ENCODE measurements around the gene TBL1X.

TBL1X gene

DNA sequence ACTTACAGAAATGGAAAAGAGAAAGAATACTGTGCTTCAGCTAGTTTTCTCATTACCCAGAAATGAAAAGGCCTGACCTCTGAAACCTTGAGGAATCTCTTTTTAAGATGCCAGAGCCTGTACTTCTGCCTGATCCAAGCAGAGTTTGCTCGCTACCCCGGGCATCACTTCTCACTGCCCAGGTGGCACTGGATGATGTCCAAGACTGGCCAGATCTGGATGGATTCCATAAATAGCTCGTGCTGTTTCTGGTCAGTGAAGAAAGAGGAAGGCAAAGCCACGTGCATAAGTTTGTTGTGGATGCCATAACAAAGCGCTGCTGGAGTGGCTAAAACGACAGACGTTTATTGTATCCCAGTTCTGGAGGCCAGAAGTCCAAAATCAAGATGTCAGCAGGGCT is 133.5 kb downstream of the TBL1X start:
- Histone ChIP-seq H3K36me3 (no peaks in the 10 kb centered on the region), H3K9me3 (no peaks in the 10 kb centered on the region), H3K27me3 (no peaks in the 10 kb centered on the region), H3K4me3 (ENCODE audit: low read depth, low read length) (no peak overlapping the region), H3K4me1 (no peaks in the 10 kb centered on the region)
- TF ChIP-seq, protein P1, sequence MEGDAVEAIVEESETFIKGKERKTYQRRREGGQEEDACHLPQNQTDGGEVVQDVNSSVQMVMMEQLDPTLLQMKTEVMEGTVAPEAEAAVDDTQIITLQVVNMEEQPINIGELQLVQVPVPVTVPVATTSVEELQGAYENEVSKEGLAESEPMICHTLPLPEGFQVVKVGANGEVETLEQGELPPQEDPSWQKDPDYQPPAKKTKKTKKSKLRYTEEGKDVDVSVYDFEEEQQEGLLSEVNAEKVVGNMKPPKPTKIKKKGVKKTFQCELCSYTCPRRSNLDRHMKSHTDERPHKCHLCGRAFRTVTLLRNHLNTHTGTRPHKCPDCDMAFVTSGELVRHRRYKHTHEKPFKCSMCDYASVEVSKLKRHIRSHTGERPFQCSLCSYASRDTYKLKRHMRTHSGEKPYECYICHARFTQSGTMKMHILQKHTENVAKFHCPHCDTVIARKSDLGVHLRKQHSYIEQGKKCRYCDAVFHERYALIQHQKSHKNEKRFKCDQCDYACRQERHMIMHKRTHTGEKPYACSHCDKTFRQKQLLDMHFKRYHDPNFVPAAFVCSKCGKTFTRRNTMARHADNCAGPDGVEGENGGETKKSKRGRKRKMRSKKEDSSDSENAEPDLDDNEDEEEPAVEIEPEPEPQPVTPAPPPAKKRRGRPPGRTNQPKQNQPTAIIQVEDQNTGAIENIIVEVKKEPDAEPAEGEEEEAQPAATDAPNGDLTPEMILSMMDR (IDR thresholded peaks at IDR 0.05; ENCODE audit: low read depth, low read length) = no peak
- no peak for DNase-seq

DNA sequence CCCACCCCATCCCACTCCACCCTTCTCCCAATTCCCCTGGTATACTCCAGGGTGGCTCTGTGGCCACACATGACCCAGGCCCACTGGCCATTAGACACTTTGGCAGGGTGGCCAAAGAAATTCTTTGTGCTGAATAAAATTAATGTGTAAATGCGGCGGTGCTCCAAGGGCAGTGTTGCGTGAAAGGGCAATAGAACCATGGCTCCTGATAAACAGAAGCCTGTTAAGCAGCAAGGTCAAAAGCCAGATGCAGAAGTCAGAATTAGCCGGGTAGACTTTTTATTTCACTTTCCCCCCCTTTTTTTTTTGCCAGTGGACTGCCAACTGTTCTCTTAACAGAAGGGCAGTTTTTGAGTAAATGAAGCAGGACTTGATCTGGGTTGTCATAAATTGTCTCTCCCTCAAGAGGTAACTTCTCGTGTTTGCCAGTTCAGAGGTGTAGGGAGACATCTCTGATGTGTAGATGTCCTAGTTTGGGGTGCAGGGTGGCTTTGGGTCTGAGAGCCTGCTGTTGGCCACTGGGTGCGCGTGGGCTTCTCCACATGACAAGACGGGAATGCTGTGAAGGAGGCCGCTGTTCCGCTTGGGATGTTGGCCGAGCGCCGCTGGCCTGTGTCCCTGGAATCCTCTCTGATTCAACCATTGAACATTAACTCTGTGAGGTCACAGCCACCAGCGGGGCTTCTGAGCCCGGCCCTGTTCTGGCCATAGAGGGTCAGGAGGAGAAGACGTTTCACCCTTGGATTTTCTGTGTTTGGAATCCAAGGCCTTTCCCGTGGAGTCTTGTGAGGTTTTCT is 139.5 kb downstream of the TBL1X start:
- no peaks in the 10 kb centered on the region for H3K9me3 ChIP-seq
- no peak overlapping the region for H3K4me3 ChIP-seq (ENCODE audit: low read depth, low read length)
- H3K27me3 ChIP-seq = no peaks in the 10 kb centered on the region
- no peaks in the 10 kb centered on the region for H3K4me1 ChIP-seq
- H3K36me3 ChIP-seq = no peaks in the 10 kb centered on the region
- no peak for DNase-seq
- TF ChIP-seq, protein P1 (IDR thresholded peaks at IDR 0.05; ENCODE audit: low read depth, low read length) = no peak

DNA sequence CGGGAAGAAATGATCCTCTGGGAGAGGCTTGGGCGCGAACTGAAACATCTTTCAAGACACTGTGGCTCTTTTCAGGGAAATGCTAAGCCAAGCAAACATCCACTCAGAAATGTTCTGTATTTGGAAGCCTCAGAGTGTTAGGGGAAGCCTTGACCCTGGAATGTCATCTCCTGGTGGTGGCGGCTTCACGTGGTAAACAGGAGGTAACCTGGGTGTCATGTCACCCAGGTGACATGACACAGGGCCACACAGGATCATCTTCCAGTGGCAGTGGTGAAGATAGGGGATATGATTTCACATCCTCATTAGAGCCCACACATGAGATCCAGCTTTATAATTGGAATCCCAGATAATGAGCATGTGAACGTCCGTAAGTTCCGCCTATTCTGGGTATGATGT is 140.0 kb downstream of the TBL1X start:
- H3K9me3 ChIP-seq = no peaks in the 10 kb centered on the region
- no peaks in the 10 kb centered on the region for H3K4me1 ChIP-seq
- no peaks in the 10 kb centered on the region for H3K27me3 ChIP-seq
- H3K4me3 ChIP-seq (ENCODE audit: low read depth, low read length) = no peak overlapping the region
- no peaks in the 10 kb centered on the region for H3K36me3 ChIP-seq
- no peak for DNase-seq
- TF ChIP-seq, protein P1 (IDR thresholded peaks at IDR 0.05; ENCODE audit: low read depth, low read length) = no peak

DNA sequence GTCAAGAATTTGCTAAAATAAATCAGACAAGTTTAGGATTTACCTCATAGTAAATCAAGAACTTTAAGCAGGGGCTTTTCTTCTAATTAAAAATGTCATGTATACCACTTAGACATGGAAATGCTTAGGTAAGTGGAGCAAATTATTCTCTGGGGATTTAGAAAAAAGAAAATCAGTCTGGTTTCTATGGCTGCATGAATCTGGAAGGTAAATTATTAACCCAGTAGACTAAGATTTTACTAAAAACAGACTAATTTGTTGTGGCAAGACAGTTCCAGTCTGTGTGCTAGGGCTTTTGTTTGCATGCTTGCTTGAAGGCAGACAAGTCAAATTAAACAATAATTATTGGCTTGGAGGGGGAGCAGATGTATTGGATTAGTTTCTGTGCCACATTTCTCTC is 140.6 kb downstream of the TBL1X start:
- no peaks in the 10 kb centered on the region for H3K4me1 ChIP-seq
- DNase-seq = no peak
- no peaks in the 10 kb centered on the region for H3K9me3 ChIP-seq
- TF ChIP-seq, protein P1 (IDR thresholded peaks at IDR 0.05; ENCODE audit: low read depth, low read length) = no peak
- no peaks in the 10 kb centered on the region for H3K36me3 ChIP-seq
- no peak overlapping the region for H3K4me3 ChIP-seq (ENCODE audit: low read depth, low read length)
- H3K27me3 ChIP-seq = no peaks in the 10 kb centered on the region

DNA sequence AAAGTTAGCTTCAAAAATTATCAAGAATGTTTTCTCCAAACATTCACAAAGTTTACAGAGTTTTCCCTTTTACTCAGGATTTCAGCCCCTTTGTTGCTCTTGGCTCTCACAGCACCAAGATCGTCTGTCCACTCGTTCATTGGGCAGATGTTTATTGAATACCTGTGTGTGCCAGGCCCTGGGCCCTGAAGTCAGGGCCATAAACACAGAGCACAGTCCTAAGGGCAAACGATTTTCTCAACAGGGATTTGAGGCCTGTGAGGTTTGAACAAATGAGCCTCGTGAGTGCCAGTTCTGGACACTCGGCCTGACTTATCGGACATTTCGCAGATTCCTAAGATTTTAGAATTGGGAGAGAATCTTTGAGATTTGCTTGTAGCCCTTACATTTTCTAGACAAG is 142.1 kb downstream of the TBL1X start:
- TF ChIP-seq, protein P1 (IDR thresholded peaks at IDR 0.05; ENCODE audit: low read depth, low read length) = no peak
- no peaks in the 10 kb centered on the region for H3K4me1 ChIP-seq
- DNase-seq = no peak
- no peaks in the 10 kb centered on the region for H3K36me3 ChIP-seq
- no peaks in the 10 kb centered on the region for H3K9me3 ChIP-seq
- no peaks in the 10 kb centered on the region for H3K27me3 ChIP-seq
- no peak overlapping the region for H3K4me3 ChIP-seq (ENCODE audit: low read depth, low read length)

DNA sequence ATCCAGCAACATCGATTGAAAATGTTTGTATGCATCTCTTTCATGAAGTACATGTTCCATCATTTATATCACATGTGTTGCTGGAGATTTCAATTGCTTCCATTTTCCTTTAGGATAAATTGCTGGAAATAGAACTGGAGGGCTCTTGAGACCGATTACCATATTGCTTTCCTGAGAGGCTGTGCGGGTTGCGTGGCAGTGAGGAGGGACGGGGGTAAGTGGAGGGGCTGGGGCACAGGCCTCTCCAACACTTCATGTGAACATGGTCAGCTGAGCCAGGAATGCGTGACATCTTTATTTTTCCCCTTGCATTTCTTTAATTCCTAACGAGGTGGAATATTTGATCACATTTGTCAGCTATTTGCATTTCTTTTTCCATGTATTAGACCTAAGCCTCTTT is 144.6 kb downstream of the TBL1X start:
- no peak for DNase-seq
- TF ChIP-seq, protein P1 (IDR thresholded peaks at IDR 0.05; ENCODE audit: low read depth, low read length) = no peak
- Histone ChIP-seq H3K4me3 (ENCODE audit: low read depth, low read length) (no peak overlapping the region), H3K9me3 (no peaks in the 10 kb centered on the region), H3K4me1 (no peaks in the 10 kb centered on the region), H3K27me3 (no peaks in the 10 kb centered on the region), H3K36me3 (no peaks in the 10 kb centered on the region)

All from BE2C (cell line).